DMS53 (cell line): Measurements from ENCODE around the gene GRM2.
A peak's percentile ranks its signal among the peaks of the same experiment; 100 is the strongest.

ENCODE experiments used
- DNase-seq: peaks from one replicate; lab custom pipeline; 2025; lab: John Stamatoyannopoulos, UW

GRM2 gene

GRCh38 chr3:51706788-51707731 lies at the start of gene GRM2:
Gene GRM2 (plus strand): TSS chr3:51707068. CDS start chr3:51708984, 1,916 bp downstream.
- peak; percentile 77 for DNase-seq

GRCh38 chr3:51657234-51657633 lies 49.6 kb upstream of the GRM2 start:
- DNase-seq = no peak

- DNase-seq = no peak
These were observed 46.9 kb upstream of the GRM2 start for GRCh38 chr3:51659942-51660341.

- DNase-seq = no peak
These were observed 44.4 kb upstream of the GRM2 start for GRCh38 chr3:51662456-51662855.

GRCh38 chr3:51668756-51669155 lies 38.1 kb upstream of the GRM2 start:
- no peak for DNase-seq

- peak; percentile 80 for DNase-seq
These were observed 37.4 kb upstream of the GRM2 start for GRCh38 chr3:51669241-51670052.

- DNase-seq = peak; percentile 31
These were observed 36.6 kb upstream of the GRM2 start for GRCh38 chr3:51670053-51670822.

- peak; percentile 89 for DNase-seq
These were observed 35.8 kb upstream of the GRM2 start, which contains the start of gene TEX264 for GRCh38 chr3:51670823-51671733. Gene TEX264 (plus strand): TSS chr3:51671252. CDS start chr3:51674305, 3,053 bp downstream.

- peak; percentile 68 for DNase-seq
These were observed 35.0 kb upstream of the GRM2 start for GRCh38 chr3:51671734-51672475.

GRCh38 chr3:51673181-51673801 lies 33.6 kb upstream of the GRM2 start:
- no peak for DNase-seq

GRCh38 chr3:51673802-51674654 lies 32.8 kb upstream of the GRM2 start:
- no peak for DNase-seq

GRCh38 chr3:51675201-51675611 lies 31.7 kb upstream of the GRM2 start:
- DNase-seq = no peak

GRCh38 chr3:51676102-51676640 lies 30.7 kb upstream of the GRM2 start:
- DNase-seq = no peak

- no peak for DNase-seq
These were observed 29.5 kb upstream of the GRM2 start for GRCh38 chr3:51677358-51677757.

- DNase-seq = no peak
These were observed 28.7 kb upstream of the GRM2 start for GRCh38 chr3:51678186-51678585.

GRCh38 chr3:51678641-51679040 lies 28.2 kb upstream of the GRM2 start:
- DNase-seq = no peak

GRCh38 chr3:51679318-51679717 lies 27.6 kb upstream of the GRM2 start:
- DNase-seq = no peak

GRCh38 chr3:51679777-51680176 lies 27.1 kb upstream of the GRM2 start:
- no peak for DNase-seq
